Renal cortex interstitium (tissue), 11 donors: Measurements from ENCODE around the gene ARRDC5. TPM values are rescaled to one million over a fixed set of nuclear protein-coding genes. Genes with fewer than 3 reads are reported as not detected.
A peak's percentile ranks its signal among the peaks of the same experiment; 100 is the strongest.
"Not testable (repeated sequence)": the region's sequence is repeated elsewhere in the genome, so short reads cannot be mapped to it uniquely, and the experiment has no call there.

Source experiments
- DNase-seq, 11 donors: peaks; one replicate each; pipeline ENCODE4 v3.0.0-alpha.2; 2013; ENCODE audit warnings: low read depth in 9 of 11, low spot score in 4 of 11; ENCODE audit errors: extremely low read depth in 1 of 11
- polyA plus RNA-seq, 3 donors: library from polyadenylated mRNA; unstranded; fragments of 120-200 nt; gene quantifications; one replicate each; pipeline ENCODE4 v1.2.1, GENCODE V29; 2013; ENCODE audit not compliant: insufficient read length in 3 of 3

Gene ARRDC5
- polyA plus RNA-seq, 3 donors: 0.09 TPM; not detected in 2

DNA sequence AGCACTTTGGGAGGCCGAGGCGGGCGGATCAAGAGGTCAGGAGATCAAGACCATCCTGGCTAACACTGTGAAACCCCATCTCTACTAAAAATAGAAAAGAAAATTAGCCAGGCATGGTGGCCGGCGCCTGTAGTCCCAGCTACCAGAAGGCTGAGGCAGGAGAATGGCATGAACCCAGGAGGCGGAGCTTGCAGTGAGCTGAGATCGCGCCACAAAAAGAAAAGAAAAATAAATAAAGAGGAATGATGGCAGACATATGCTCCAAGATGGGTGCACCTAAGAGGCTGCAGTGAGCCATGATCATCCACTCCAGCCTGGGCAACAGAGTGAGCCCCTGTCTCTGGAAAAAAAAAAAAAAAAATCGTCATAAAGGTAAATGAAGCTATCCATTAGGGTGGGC lies 56.7 kb downstream of the ARRDC5 start:
- DNase-seq: not testable (repeated sequence)

DNA sequence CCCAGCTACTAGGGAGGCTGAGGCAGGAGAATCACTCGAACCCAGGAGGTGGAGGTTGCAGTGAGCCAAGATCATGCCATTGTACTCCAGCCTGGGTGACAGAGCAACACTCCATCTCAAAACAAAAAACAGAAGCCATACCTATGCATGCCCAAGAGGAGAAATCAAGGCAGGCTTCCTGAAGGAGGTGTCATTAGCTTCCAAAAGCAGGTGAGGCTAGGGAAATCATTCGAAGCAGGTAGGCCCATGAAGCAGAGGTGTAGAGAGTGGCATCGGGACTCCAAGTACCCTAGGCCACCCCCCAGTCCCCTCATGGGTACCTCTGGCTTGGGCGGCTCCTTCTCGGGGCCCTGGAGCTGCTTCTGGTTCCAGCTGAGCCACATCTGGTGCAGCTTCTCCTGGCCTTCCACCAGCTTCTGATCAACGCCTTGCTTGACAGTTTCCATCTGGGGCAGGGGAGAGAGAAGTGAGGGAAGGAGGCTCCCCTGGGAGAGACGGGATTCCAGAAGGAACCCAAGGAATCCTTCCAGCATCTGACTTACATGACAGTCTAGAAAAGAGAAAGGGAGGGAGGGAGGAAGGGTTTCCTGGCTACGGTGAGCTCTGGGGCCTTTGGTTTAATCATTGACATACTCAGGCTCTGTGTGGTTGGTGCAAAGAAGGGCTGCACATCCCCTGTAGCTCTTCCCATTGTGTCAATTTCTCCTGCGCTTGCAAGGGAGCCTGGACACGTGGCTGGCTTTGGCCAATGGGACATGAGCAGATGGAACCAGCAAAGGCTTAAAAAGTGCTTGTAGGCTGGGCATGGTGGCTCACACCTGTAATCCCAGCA lies 58.1 kb downstream of the ARRDC5 start:
- DNase-seq: peak in 4 of 11 donors; percentile 51 to 69 (median 59)

- no peak for DNase-seq
These were observed 59.1 kb downstream of the ARRDC5 start for GRCh38 chr19:4843647-4843965.

Other genes starting within 250 kb of the ARRDC5 start
- gene MYDGF, start 232.6 kb downstream of the ARRDC5 start, polyA plus RNA-seq: 10 to 100 TPM; 71.5 to 94.2 (median 83.5) TPM
- gene DPP9, start 179.1 kb downstream of the ARRDC5 start, polyA plus RNA-seq: 10 to 100 TPM; 21.8 to 27.1 (median 24.1) TPM
- gene FEM1A, start 111.2 kb downstream of the ARRDC5 start, polyA plus RNA-seq: 1 to 10 TPM; 2.0 to 2.1 (median 2.0) TPM
- gene TICAM1, start 71.2 kb downstream of the ARRDC5 start, polyA plus RNA-seq: 1 to 10 TPM; 4.7 to 8.4 (median 6.6) TPM
- gene PLIN3, start 35.2 kb downstream of the ARRDC5 start, polyA plus RNA-seq: 10 to 100 TPM; 41.0 to 56.2 (median 50.9) TPM
- gene UHRF1, start 6.6 kb upstream of the ARRDC5 start, polyA plus RNA-seq: 10 to 100 TPM; 27.3 to 47.1 (median 35.8) TPM
- 10 to 100 TPM; 20.1 to 31.7 (median 26.5) TPM for gene KDM4B, start 66.2 kb upstream of the ARRDC5 start, polyA plus RNA-seq